ENCODE results near the gene CHST15. TPM values are rescaled to one million over a fixed set of nuclear protein-coding genes. Genes with fewer than 3 reads are reported as not detected.

Gene CHST15
- total and polyA plus RNA-seq, 4 donors: 5.4 to 45.3 (median 36.7) TPM

- TF ChIP-seq CTCF (IDR thresholded peaks at IDR 0.05; ENCODE audit: control extremely low read depth, extremely low read depth): no peak
- H3K36me3 ChIP-seq (ENCODE audit: control insufficient read depth in 4 of 4, insufficient read depth in 4 of 4, low read length in 4 of 4): no peaks in the 10 kb centered on the region
- 87 to 88% methylated on average over 7 of the region's 7 CpGs for WGBS, 2 donors
- H3K27me3 ChIP-seq (ENCODE audit: control insufficient read depth in 3 of 3, insufficient read depth in 3 of 3, low read length in 2 of 3): no peaks in the 10 kb centered on the region
- no peak overlapping the region for H3K4me3 ChIP-seq
- DNase-seq (no peak), ATAC-seq (ENCODE audit: insufficient read depth, low FRiP score) (no peak)
- H3K9ac ChIP-seq (ENCODE audit: insufficient read depth in 1 of 2, low read length in 2 of 2): no peak overlapping the region
- H3K9me3 ChIP-seq (ENCODE audit: control insufficient read depth in 4 of 4, insufficient read depth in 3 of 4, low read length in 3 of 4): no peaks in the 10 kb centered on the region
- H3K4me1 ChIP-seq (ENCODE audit: control insufficient read depth in 5 of 5, insufficient read depth in 5 of 5, low read length in 5 of 5): no peaks in the 10 kb centered on the region
- no peak overlapping the region for H3K27ac ChIP-seq (ENCODE audit: low read depth in 1 of 2, low read length in 1 of 2)
These were observed 37.0 kb upstream of the CHST15 start for GRCh38 chr10:124130198-124130900.

- DNase-seq: no peak
- H3K9me3 ChIP-seq (ENCODE audit: control insufficient read depth in 4 of 4, insufficient read depth in 3 of 4, low read length in 3 of 4): no peaks in the 10 kb centered on the region
- H3K9ac ChIP-seq (ENCODE audit: insufficient read depth in 1 of 2, low read length in 2 of 2): no peak overlapping the region
- no peak overlapping the region for H3K27ac ChIP-seq (ENCODE audit: low read depth in 1 of 2, low read length in 1 of 2)
- H3K4me3 ChIP-seq: no peak overlapping the region
- ATAC-seq (ENCODE audit: insufficient read depth, low FRiP score): no peak
- no peaks in the 10 kb centered on the region for H3K36me3 ChIP-seq (ENCODE audit: control insufficient read depth in 4 of 4, insufficient read depth in 4 of 4, low read length in 4 of 4)
- no peaks in the 10 kb centered on the region for H3K4me1 ChIP-seq (ENCODE audit: control insufficient read depth in 5 of 5, insufficient read depth in 5 of 5, low read length in 5 of 5)
- no peaks in the 10 kb centered on the region for H3K27me3 ChIP-seq (ENCODE audit: control insufficient read depth in 3 of 3, insufficient read depth in 3 of 3, low read length in 2 of 3)
- TF ChIP-seq CTCF (IDR thresholded peaks at IDR 0.05; ENCODE audit: control extremely low read depth, extremely low read depth): no peak
- WGBS, 2 donors: 88 to 91% methylated on average over 5 of the region's 5 CpGs
These were observed 36.1 kb upstream of the CHST15 start for GRCh38 chr10:124129471-124129870.

GRCh38 chr10:124128811-124129145 lies 35.4 kb upstream of the CHST15 start:
- WGBS, 2 donors: 93 to 97% methylated on average over 5 of the region's 5 CpGs
- H3K27me3 ChIP-seq (ENCODE audit: control insufficient read depth in 3 of 3, insufficient read depth in 3 of 3, low read length in 2 of 3): no peaks in the 10 kb centered on the region
- no peak overlapping the region for H3K4me3 ChIP-seq
- no peak overlapping the region for H3K9ac ChIP-seq (ENCODE audit: insufficient read depth in 1 of 2, low read length in 2 of 2)
- peaks cover 0 to 1% (median 0%) of the 10 kb centered on the region in 5 donors for H3K4me1 ChIP-seq (ENCODE audit: control insufficient read depth in 5 of 5, insufficient read depth in 5 of 5, low read length in 5 of 5)
- H3K36me3 ChIP-seq (ENCODE audit: control insufficient read depth in 4 of 4, insufficient read depth in 4 of 4, low read length in 4 of 4): no peaks in the 10 kb centered on the region
- DNase-seq (no peak), ATAC-seq (ENCODE audit: insufficient read depth, low FRiP score) (no peak)
- H3K9me3 ChIP-seq (ENCODE audit: control insufficient read depth in 4 of 4, insufficient read depth in 3 of 4, low read length in 3 of 4): no peaks in the 10 kb centered on the region
- H3K27ac ChIP-seq (ENCODE audit: low read depth in 1 of 2, low read length in 1 of 2): no peak overlapping the region
- TF ChIP-seq CTCF (IDR thresholded peaks at IDR 0.05; ENCODE audit: control extremely low read depth, extremely low read depth): no peak
